Activated CD4-positive, alpha-beta T cell treated with anti-CD3 and anti-CD28 coated beads, Interleukin-2, amount 50 U/mL, for 4 hours (primary cell): ENCODE data around the gene SLIRP.
A peak's percentile ranks its signal among the peaks of the same experiment; 100 is the strongest.
"Not testable (repeated sequence)": the region's sequence is repeated elsewhere in the genome, so short reads cannot be mapped to it uniquely, and the experiment has no call there.

Source experiments
- DNase-seq, 2 experiments: peaks; one replicate each; pipeline ENCODE4 v3.0.0-alpha.2; 2020

The SLIRP gene

GRCh38 chr14:77707724-77708408 is at the start of gene SLIRP, which contains the start of gene ALKBH1:
Gene SLIRP, plus strand, starts transcription at chr14:77708103. Its CDS starts 9 bp downstream, at chr14:77708112.
Gene ALKBH1, minus strand, starts transcription at chr14:77708023. Its CDS starts 19 bp downstream, at chr14:77708004.
- peak; percentile 83 for DNase-seq

GRCh38 chr14:77659831-77660230 is 48.1 kb upstream of the SLIRP start:
- DNase-seq, result no peak

- no peak for DNase-seq
Observed at GRCh38 chr14:77660754-77661153, 47.1 kb upstream of the SLIRP start.

DNA sequence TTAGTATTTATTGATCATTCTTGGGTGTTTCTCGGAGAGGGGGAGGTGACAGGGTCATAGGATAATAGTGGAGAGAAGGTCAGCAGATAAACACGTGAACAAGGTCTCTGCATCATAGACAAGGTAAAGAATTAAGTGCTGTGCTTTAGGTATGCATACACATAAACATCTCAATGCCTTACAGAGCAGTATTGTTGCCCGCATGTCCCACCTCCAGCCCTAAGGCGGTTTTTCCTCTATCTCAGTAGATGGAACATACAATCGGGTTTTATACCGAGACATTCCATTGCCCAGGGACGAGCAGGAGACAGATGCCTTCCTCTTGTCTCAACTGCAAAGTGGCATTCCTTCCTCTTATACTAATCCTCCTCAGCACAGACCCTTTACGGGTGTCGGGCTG is 46.3 kb upstream of the SLIRP start:
- not testable (repeated sequence) for DNase-seq

- DNase-seq, result no peak
Observed at GRCh38 chr14:77663293-77663692, 44.6 kb upstream of the SLIRP start.

DNA sequence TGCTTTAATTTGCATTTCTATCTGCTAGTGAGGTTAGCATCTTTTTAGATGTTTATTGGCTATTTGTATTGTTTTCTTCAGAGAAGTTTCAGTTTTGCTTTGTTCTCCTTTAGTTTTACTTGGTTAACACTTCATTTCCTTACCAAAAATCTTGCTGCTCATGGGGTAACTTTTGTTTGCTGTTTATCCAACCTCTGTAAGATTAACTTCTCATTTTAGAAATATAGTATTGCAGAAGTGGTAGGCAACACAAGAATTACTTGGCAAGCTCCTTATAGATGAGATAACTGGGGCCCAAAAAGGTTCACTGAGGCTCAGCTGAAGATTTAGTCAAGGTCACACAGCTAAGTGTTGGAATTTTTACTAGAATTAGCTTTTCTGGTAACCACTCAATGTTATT is 40.6 kb upstream of the SLIRP start:
- no peak for DNase-seq

- no peak for DNase-seq
Observed at GRCh38 chr14:77673193-77673592, 34.7 kb upstream of the SLIRP start.

GRCh38 chr14:77674931-77675330 is 33.0 kb upstream of the SLIRP start:
- no peak for DNase-seq

- no peak for DNase-seq
Observed at GRCh38 chr14:77681196-77682157, 26.4 kb upstream of the SLIRP start.

DNA sequence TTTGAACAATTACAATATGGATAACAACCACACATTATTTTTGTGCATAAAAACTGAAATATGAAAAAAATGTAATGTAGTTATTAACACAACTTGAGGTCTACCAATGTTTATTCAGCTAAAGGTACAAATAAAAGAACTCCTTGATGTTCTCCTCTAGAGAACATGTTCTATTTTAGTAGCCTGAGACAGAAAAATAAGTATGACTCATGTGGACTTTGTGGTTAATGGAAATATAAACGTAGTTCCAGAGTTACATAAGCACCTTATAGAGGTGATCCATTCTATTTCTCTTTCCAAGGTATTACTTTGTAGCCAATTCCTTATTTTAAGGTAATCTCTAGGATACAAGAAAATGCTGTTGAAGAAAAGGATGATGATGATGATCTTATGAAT is 25.7 kb upstream of the SLIRP start:
- no peak for DNase-seq

DNA sequence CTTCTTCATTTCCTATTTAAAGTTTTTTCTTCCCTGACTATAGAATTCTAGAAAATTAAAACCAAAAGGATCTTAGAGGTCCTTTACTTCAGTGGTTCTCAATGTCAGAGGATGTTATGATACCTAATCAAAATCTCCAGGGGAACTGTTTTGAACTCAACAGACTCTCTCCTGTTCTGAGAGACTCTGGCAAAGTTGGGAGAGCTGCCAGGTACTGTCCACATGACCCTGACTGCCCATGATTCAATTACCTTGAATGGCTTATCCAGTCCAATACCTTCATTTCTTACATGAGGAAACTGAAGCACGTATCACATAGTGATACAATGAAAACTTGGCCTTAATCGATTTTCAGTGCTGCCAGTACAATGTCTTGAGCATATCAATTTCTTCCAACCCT is 16.6 kb upstream of the SLIRP start:
- DNase-seq, result no peak

DNA sequence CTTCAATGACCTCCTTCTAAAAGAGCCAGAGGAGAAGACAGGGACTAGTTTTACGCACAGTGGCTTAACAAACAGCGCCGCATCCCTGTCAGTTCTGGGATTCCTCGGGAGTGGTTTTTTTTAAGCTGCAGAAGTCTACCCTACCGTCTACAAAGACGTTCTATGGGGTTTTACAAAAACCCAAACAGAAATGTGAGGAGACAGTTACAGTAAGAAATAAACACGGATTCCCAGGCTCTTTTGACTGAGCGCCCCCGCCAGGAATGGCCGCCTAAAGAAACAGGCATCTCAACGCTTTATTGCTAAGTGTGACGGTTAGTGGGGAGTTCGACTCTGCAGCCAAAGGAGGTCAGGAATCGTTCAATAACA is 564 bp upstream of the SLIRP start:
- peak in 1 of 2 experiments; percentile 13 for DNase-seq

DNA sequence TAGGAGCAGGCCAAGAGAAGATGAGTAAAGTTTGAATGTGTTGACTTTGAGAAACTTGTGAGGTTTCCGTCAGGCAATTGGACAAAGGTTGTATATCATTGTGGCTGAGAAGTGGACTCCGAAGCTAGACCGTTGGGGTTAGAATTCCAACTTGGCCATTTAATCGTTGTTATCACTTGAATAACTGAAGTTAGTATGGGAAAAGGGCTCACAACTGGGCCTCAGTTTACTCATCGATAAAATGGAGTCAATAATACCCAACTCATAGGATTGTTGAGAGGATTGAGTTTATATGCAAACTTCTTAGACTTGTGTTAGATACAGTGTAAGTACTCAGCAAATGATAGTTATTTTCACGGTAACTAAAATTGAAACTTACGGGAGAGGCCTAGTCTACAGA is 846 bp downstream of the SLIRP start:
- DNase-seq, result no peak

DNA sequence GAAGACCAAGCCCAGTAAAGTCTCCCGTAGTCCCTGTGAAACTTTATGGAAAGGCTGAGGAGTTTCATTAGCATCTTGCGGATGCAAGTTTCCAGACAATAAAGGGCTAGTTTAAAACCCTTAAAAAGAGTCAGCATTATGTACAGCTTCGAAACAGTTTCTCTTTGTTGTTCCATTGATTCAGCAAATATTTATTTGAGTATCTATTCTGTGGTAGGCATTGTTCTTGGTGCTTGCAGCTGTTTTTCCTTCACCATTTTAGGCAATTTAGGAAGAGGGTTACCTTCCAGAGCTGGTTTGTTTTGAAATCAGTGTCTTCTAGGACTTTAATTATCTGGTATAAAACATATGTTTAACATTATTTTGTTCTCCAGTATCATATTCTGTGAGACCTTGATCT is 1.5 kb downstream of the SLIRP start:
- DNase-seq, result no peak

GRCh38 chr14:77710364-77710763 is 2.5 kb downstream of the SLIRP start:
- no peak for DNase-seq

GRCh38 chr14:77714926-77715325 is 7.0 kb downstream of the SLIRP start:
- DNase-seq, result no peak

DNA sequence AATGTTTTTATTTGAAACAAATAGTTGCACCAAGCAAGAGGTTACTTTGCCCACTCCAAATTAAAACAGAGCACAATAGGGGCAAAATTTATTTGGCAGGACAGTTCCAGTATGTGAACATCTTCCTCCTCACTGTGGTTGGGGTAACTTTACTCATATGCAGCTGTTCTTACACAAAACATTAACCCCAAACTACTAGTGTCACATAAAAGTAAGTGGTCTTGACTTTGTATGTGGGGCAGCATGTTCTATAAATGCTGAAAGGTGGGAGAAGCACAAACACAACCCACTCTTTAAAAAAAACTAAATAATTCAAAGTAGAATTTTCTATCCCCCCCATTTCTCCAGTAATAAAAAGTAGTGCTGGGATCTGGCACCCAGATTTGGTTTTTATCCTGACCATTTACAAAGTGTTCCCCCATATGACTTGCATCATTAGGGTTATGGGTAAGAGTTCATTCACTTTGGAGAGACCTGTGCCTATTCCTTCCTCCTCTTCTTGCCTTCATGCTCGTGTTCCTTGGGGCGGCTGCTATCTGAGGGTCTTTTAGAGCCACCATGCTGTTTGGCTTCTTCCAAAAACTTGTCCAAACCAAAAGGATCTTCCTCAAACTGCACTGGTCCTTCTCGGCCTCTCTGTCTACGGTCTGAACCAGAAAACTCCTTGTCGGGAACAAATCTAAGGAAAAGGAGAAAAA is 9.9 kb downstream of the SLIRP start:
- no peak for DNase-seq

GRCh38 chr14:77721437-77721836 is 13.5 kb downstream of the SLIRP start:
- DNase-seq, result no peak

GRCh38 chr14:77722301-77722700 is 14.4 kb downstream of the SLIRP start:
- no peak for DNase-seq

- DNase-seq, result no peak
Observed at GRCh38 chr14:77730976-77731497, 23.1 kb downstream of the SLIRP start.

DNA sequence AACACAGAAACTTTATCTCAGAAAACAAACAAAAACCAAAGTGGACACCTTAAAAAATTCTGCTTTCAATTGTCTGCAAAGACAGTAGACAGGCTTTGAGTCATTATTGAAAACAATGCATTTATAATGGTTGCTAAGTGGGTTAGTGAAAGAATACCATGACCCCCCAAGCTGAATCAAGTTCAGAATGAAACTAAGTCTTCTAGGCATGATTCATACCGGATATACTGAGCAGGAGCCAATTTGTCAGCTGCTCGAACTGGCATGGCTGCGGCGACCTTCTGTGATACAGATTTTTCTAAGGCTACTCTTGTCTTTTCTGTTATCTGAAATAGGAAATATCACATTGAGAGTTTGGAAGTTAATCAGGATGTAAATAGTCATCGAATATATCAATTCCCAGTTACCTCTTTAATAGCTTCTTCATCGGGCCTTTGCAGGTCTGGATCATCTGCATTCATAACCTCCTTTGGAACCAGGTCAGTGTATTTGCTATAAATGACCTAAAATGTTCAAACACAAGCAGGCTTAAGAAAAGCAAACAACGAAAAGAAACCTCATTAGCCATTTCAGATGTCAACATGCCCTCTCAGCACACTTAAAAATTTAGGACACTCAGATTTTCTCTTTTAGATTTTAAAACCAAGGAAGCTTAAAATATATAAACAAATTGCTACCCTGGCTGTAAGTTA is 30.8 kb downstream of the SLIRP start:
- no peak for DNase-seq

- no peak for DNase-seq
Observed at GRCh38 chr14:77741438-77741837, 33.5 kb downstream of the SLIRP start.
